OCI-LY7 (cell line): ENCODE measurements around the gene CNNM4.

Source experiments
- CTCF ChIP-seq: fragments of 200-600 bp; sonication (generic); conservative IDR thresholded peaks from 2 replicates; pipeline ENCODE4 v1.5.1; 2014; ENCODE audit warnings: mild to moderate bottlenecking, antibody characterized with exemption, low read length, moderate library complexity, mixed read lengths
- EZH2phosphoT487 ChIP-seq: fragments of 200-600 bp; sonication (generic); IDR thresholded peaks from 2 replicates; pipeline ENCODE4 v1.6.1; 2018; ENCODE audit warnings: low read depth, borderline replicate concordance, mild to moderate bottlenecking, mixed run types, antibody characterized with exemption, low read length, moderate library complexity, mixed read lengths

- TF ChIP-seq CTCF (no peak), EZH2phosphoT487 (no peak)
Observed at GRCh38 chr2:96825057-96825456, 64.4 kb downstream of the CNNM4 start.
